ENCODE measurements around the gene LIMK1. TPM values are rescaled to one million over a fixed set of nuclear protein-coding genes. Genes with fewer than 3 reads are reported as not detected.

The LIMK1 gene
- total RNA-seq, result 19.8 and 20.3 TPM in 2 replicates
- long read RNA-seq, result 0 reads

GRCh38 chr7:74083117-74083876 lies at the start of gene LIMK1:
Gene LIMK1 (plus strand): TSS chr7:74083804. CDS start chr7:74083991, 187 bp downstream.
- Mint-ChIP-seq H3K27me3 (ENCODE audit: unreplicated experiment) (no peaks in the 10 kb centered on the region), H3K4me3 (ENCODE audit: unreplicated experiment) (peak within 1 kb of the TSS; percentile 74), H3K27ac (ENCODE audit: unreplicated experiment) (peak within 1 kb of the TSS; percentile 56), H3K36me3 (ENCODE audit: unreplicated experiment) (no peaks in the 10 kb centered on the region), H3K9me3 (ENCODE audit: unreplicated experiment) (no peaks in the 10 kb centered on the region), H3K4me1 (ENCODE audit: unreplicated experiment) (peaks cover 26% of the 10 kb centered on the region)
- TF ChIP-seq, protein P1, sequence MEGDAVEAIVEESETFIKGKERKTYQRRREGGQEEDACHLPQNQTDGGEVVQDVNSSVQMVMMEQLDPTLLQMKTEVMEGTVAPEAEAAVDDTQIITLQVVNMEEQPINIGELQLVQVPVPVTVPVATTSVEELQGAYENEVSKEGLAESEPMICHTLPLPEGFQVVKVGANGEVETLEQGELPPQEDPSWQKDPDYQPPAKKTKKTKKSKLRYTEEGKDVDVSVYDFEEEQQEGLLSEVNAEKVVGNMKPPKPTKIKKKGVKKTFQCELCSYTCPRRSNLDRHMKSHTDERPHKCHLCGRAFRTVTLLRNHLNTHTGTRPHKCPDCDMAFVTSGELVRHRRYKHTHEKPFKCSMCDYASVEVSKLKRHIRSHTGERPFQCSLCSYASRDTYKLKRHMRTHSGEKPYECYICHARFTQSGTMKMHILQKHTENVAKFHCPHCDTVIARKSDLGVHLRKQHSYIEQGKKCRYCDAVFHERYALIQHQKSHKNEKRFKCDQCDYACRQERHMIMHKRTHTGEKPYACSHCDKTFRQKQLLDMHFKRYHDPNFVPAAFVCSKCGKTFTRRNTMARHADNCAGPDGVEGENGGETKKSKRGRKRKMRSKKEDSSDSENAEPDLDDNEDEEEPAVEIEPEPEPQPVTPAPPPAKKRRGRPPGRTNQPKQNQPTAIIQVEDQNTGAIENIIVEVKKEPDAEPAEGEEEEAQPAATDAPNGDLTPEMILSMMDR (IDR thresholded peaks at IDR 0.05), result no peak
- DNase-seq (ENCODE audit: extremely low spot score, unreplicated experiment), result peak; percentile 93

- Mint-ChIP-seq H3K36me3 (ENCODE audit: unreplicated experiment) (no peaks in the 10 kb centered on the region), H3K4me1 (ENCODE audit: unreplicated experiment) (peaks cover 34% of the 10 kb centered on the region), H3K27me3 (ENCODE audit: unreplicated experiment) (no peaks in the 10 kb centered on the region), H3K9me3 (ENCODE audit: unreplicated experiment) (no peaks in the 10 kb centered on the region), H3K4me3 (ENCODE audit: unreplicated experiment) (no peak overlapping the region), H3K27ac (ENCODE audit: unreplicated experiment) (no peak overlapping the region)
- TF ChIP-seq, protein P1 (IDR thresholded peaks at IDR 0.05), result no peak
- DNase-seq (ENCODE audit: extremely low spot score, unreplicated experiment), result no peak
Measured at GRCh38 chr7:74037609-74038008, 46.0 kb upstream of the LIMK1 start.

- Mint-ChIP-seq H3K27me3 (ENCODE audit: unreplicated experiment) (no peaks in the 10 kb centered on the region), H3K9me3 (ENCODE audit: unreplicated experiment) (no peaks in the 10 kb centered on the region), H3K36me3 (ENCODE audit: unreplicated experiment) (no peaks in the 10 kb centered on the region), H3K4me3 (ENCODE audit: unreplicated experiment) (no peak overlapping the region), H3K27ac (ENCODE audit: unreplicated experiment) (no peak overlapping the region), H3K4me1 (ENCODE audit: unreplicated experiment) (peaks cover 32% of the 10 kb centered on the region)
- DNase-seq (ENCODE audit: extremely low spot score, unreplicated experiment), result no peak
- TF ChIP-seq, protein P1 (IDR thresholded peaks at IDR 0.05), result no peak
Measured at GRCh38 chr7:74038194-74038961, 45.2 kb upstream of the LIMK1 start.

DNA sequence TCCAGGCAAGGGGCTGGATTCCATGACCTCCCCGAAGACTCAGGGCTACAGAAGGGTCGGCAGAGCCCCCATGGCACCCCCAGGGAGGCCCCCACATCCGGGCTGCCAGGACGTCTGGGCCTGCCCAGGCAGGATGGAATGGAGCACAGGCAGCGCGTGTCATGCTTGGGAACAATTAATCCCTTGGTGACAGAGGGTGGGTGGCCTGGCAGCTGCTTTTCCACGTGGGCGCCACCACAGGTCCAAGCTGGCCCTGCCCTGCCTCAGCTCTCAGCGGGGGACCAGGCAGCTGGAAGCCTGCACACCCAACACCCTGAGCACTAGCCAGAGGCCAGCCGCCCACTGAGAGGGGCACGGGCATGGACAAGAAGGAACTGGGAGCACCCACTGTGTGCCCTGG lies 44.3 kb upstream of the LIMK1 start:
- H3K27ac Mint-ChIP-seq (ENCODE audit: unreplicated experiment), result no peak overlapping the region
- H3K27me3 Mint-ChIP-seq (ENCODE audit: unreplicated experiment), result no peaks in the 10 kb centered on the region
- no peak for DNase-seq (ENCODE audit: extremely low spot score, unreplicated experiment)
- H3K4me1 Mint-ChIP-seq (ENCODE audit: unreplicated experiment), result peaks cover 35% of the 10 kb centered on the region
- no peak overlapping the region for H3K4me3 Mint-ChIP-seq (ENCODE audit: unreplicated experiment)
- no peaks in the 10 kb centered on the region for H3K9me3 Mint-ChIP-seq (ENCODE audit: unreplicated experiment)
- TF ChIP-seq, protein P1 (IDR thresholded peaks at IDR 0.05), result no peak
- no peaks in the 10 kb centered on the region for H3K36me3 Mint-ChIP-seq (ENCODE audit: unreplicated experiment)
